Colonic mucosa (tissue), 4 donors: ENCODE results near the gene SH3RF1. TPM values are rescaled to one million over a fixed set of nuclear protein-coding genes. Genes with fewer than 3 reads are reported as not detected.

Experiments
- DNase-seq: peaks from one replicate; pipeline ENCODE4 v3.0.0-alpha.2; 2020
- H3K27ac ChIP-seq: fragments of 200-600 bp; one replicate; pipeline ENCODE4 v1.8.0; 2021
- H3K27me3 ChIP-seq: fragments of 200-600 bp; one replicate; pipeline ENCODE4 v1.8.0; 2021
- H3K36me3 ChIP-seq: fragments of 200-600 bp; one replicate; pipeline ENCODE4 v1.8.0; 2021
- H3K4me1 ChIP-seq: fragments of 200-600 bp; one replicate; pipeline ENCODE4 v1.8.0; 2021; ENCODE audit warnings: mild to moderate bottlenecking
- H3K4me3 ChIP-seq: fragments of 200-600 bp; one replicate; pipeline ENCODE4 v1.8.0; 2021
- H3K9ac ChIP-seq, 2 donors: one replicate each; pipeline ENCODE4 v1.7.0; 2013; ENCODE audit warnings: control low read depth in 2 of 2, low read depth in 2 of 2, low read length in 2 of 2
- H3K9me3 ChIP-seq: fragments of 200-600 bp; one replicate; pipeline ENCODE4 v1.8.0; 2021
- CTCF ChIP-seq: fragments of 200-600 bp; IDR thresholded peaks from one replicate; pipeline ENCODE4 v1.8.0; 2022; ENCODE audit warnings: antibody characterized with exemption, mild to moderate bottlenecking
- intact Hi-C: fragments of 100-400 bp; cut with DNase I; formaldehyde crosslinking; loops from one replicate; pipeline ENCODE4 v1.14.1; 2022
- total RNA-seq, 2 donors: library from RNA; stranded (reverse); fragmentation: NEBNext Ultra II Directional in 1 of 2; extraction: Animal tissue kit (Norgen Biotek cat#: 25700) in 1 of 2; gene quantifications; one replicate each; pipeline ENCODE4 v1.2.1, GENCODE V29; 2021
- donor health status: healthy.
- donor health status: DM: no; HTN: no; CAD: no.
- donor health status: DM: no; HTN: no; CAD: no.

SH3RF1 gene
- total RNA-seq, 2 donors from 2014 or later: 50.2 to 77.1 TPM

- Histone ChIP-seq H3K27ac (peak overlapping the region; percentile 58), H3K4me3 (no peak overlapping the region), H3K27me3 (no peaks in the 10 kb centered on the region), H3K4me1 (peaks cover 4% of the 10 kb centered on the region), H3K36me3 (no peaks in the 10 kb centered on the region), H3K9me3 (no peaks in the 10 kb centered on the region), H3K9ac (peak overlapping the region in 1 of 2 donors; percentile 60)
- intact Hi-C loops: no loop called here
- TF ChIP-seq CTCF: no peak
- peak; percentile 73 for DNase-seq
Observed at GRCh38 chr4:169222761-169223160, 48.0 kb downstream of the SH3RF1 start.

- Histone ChIP-seq H3K27me3 (no peaks in the 10 kb centered on the region), H3K4me1 (peaks cover 4% of the 10 kb centered on the region), H3K4me3 (no peak overlapping the region), H3K36me3 (no peaks in the 10 kb centered on the region), H3K9me3 (no peaks in the 10 kb centered on the region), H3K27ac (peak overlapping the region; percentile 58), H3K9ac (peak overlapping the region in 1 of 2 donors; percentile 70)
- no peak for TF ChIP-seq CTCF
- no peak for DNase-seq
- intact Hi-C loops: no loop called here
Observed at GRCh38 chr4:169221662-169222061, 49.1 kb downstream of the SH3RF1 start.

- Histone ChIP-seq H3K36me3 (no peaks in the 10 kb centered on the region), H3K4me3 (no peak overlapping the region), H3K9ac (peak overlapping the region in 1 of 2 donors; percentile 70), H3K27me3 (no peaks in the 10 kb centered on the region), H3K27ac (no peak overlapping the region), H3K4me1 (peaks cover 4% of the 10 kb centered on the region), H3K9me3 (no peaks in the 10 kb centered on the region)
- DNase-seq: no peak
- intact Hi-C loops: no loop called here
- TF ChIP-seq CTCF: no peak
Observed at GRCh38 chr4:169220854-169221411, 49.8 kb downstream of the SH3RF1 start.

- DNase-seq: no peak
- H3K9ac ChIP-seq: peak overlapping the region in 1 of 2 donors; percentile 70
- peaks cover 4% of the 10 kb centered on the region for H3K4me1 ChIP-seq
- intact Hi-C loops: no loop called here
- TF ChIP-seq CTCF: no peak
- no peaks in the 10 kb centered on the region for H3K36me3 ChIP-seq
- H3K27ac ChIP-seq: no peak overlapping the region
- H3K4me3 ChIP-seq: no peak overlapping the region
- H3K27me3 ChIP-seq: no peaks in the 10 kb centered on the region
- no peaks in the 10 kb centered on the region for H3K9me3 ChIP-seq
Observed at GRCh38 chr4:169220447-169220846, 50.3 kb downstream of the SH3RF1 start.

GRCh38 chr4:169219440-169219839 lies 51.3 kb downstream of the SH3RF1 start:
- no peak overlapping the region for H3K27ac ChIP-seq
- no peak overlapping the region for H3K4me3 ChIP-seq
- H3K36me3 ChIP-seq: no peaks in the 10 kb centered on the region
- no peak for DNase-seq
- intact Hi-C loops: no loop called here
- no peaks in the 10 kb centered on the region for H3K9me3 ChIP-seq
- no peaks in the 10 kb centered on the region for H3K27me3 ChIP-seq
- peaks cover 4% of the 10 kb centered on the region for H3K4me1 ChIP-seq
- H3K9ac ChIP-seq: peak overlapping the region in 1 of 2 donors; percentile 70
- no peak for TF ChIP-seq CTCF
